K562 (cell line): ENCODE data around the gene IQUB. TPM values are rescaled to one million over a fixed set of nuclear protein-coding genes. Genes with fewer than 3 reads are reported as not detected.

ENCODE experiments used
- ATF1 ChIP-seq, 2 experiments: fragments of 450-650 bp in 1 of 2; IDR thresholded peaks; 2 replicates each; pipeline ENCODE4 v1.6.1; 2016; ENCODE audit warnings: missing compliant biosample characterization in 1 of 2, missing genetic modification characterization in 1 of 2
- BACH1 ChIP-seq: fragments of 200-800 bp; sonication (Bioruptor generic); IDR thresholded peaks from 2 replicates; pipeline ENCODE4 v1.6.1; 2016; ENCODE audit warnings: missing genetic modification characterization, missing compliant biosample characterization
- CBX3 ChIP-seq, 2 experiments: IDR thresholded peaks; 1 replicate in 1 of 2; 2 replicates in 1 of 2; pipeline ENCODE4 v1.6.1; 2012; ENCODE audit warnings: inconsistent platforms in 2 of 2, low read length in 2 of 2, borderline replicate concordance in 1 of 2, control low read depth in 1 of 2
- GTF2F1 ChIP-seq: IDR thresholded peaks from 2 replicates; pipeline ENCODE4 v1.6.1; 2011; ENCODE audit warnings: low read depth, low read length, improper control_type of control experiment
- HBP1 ChIP-seq: fragments of 450-650 bp; formaldehyde crosslinking; IDR thresholded peaks from 2 replicates; pipeline ENCODE4 v1.4.0; 2022; ENCODE audit warnings: missing genetic modification characterization
- HDAC6 ChIP-seq: IDR thresholded peaks from 2 replicates; pipeline ENCODE4 v1.6.1; 2012; ENCODE audit warnings: low read depth, mild to moderate bottlenecking, control low read depth, inconsistent platforms, low read length, moderate library complexity
- POLR2B ChIP-seq: fragments of 450-650 bp; IDR thresholded peaks from 2 replicates; pipeline ENCODE4 v1.6.1; 2018; ENCODE audit warnings: low read depth; ENCODE audit not compliant: partially characterized antibody
- RBM15 ChIP-seq: fragments of 200-400 bp; formaldehyde crosslinking; IDR thresholded peaks from 2 replicates; pipeline ENCODE4 v1.6.1; 2018; ENCODE audit warnings: mild to moderate bottlenecking, low read length, moderate library complexity; ENCODE audit not compliant: insufficient read depth
- RCOR1 ChIP-seq, 2 experiments: IDR thresholded peaks; 2 replicates each; pipeline ENCODE4 v1.6.1; 2012; ENCODE audit warnings: low read depth in 2 of 2, low read length in 2 of 2, borderline replicate concordance in 1 of 2, improper control_type of control experiment in 1 of 2
- REST ChIP-seq, 2 experiments: fragments of 450-650 bp; formaldehyde crosslinking in 1 of 2; IDR thresholded peaks; 2 replicates each; pipeline versions ENCODE4 v1.4.0 to v1.6.1; 2014 to 2020; ENCODE audit warnings: mild to moderate bottlenecking in 2 of 2, borderline replicate concordance in 1 of 2, low read depth in 1 of 2
- THRB ChIP-seq: fragments of 450-650 bp; formaldehyde crosslinking; conservative IDR thresholded peaks from 2 replicates; pipeline ENCODE4 v1.4.0; 2022; ENCODE audit warnings: mild to moderate bottlenecking, missing genetic modification characterization
- ZNF23 ChIP-seq: fragments of 250-450 bp; sonication (Bioruptor Pico); IDR thresholded peaks from 2 replicates; pipeline ENCODE4 v1.4.0; 2020; ENCODE audit warnings: mild to moderate bottlenecking
- ZNF253 ChIP-seq: fragments of 250-450 bp; sonication (Bioruptor Pico); conservative IDR thresholded peaks from 2 replicates; pipeline ENCODE4 v1.6.1; 2021; ENCODE audit warnings: mild to moderate bottlenecking
- ZNF445 ChIP-seq: fragments of 250-450 bp; sonication (Bioruptor Pico); IDR thresholded peaks from 2 replicates; pipeline ENCODE4 v1.4.0; 2020; ENCODE audit warnings: low read depth, mild to moderate bottlenecking, moderate library complexity
- ZNF830 ChIP-seq: fragments of 250-450 bp; sonication (Bioruptor Pico); IDR thresholded peaks from 2 replicates; pipeline ENCODE4 v1.5.0; 2021; ENCODE audit warnings: mild to moderate bottlenecking
- ZSCAN32 ChIP-seq: fragments of 450-650 bp; formaldehyde crosslinking; IDR thresholded peaks from 2 replicates; pipeline ENCODE4 v1.4.0; 2020; ENCODE audit warnings: mild to moderate bottlenecking, moderate library complexity
- polyA plus RNA-seq, 8 experiments: library from polyadenylated mRNA; depleted of rRNA in 4 of 8; stranded (reverse) in 5 of 8; unstranded in 3 of 8; fragments of >200 nt; fragmentation: Nextera tagmentation in 2 of 8; fragmentation: Illumina TruSeq in 1 of 8; extraction: Ambion mirVana in 2 of 8; extraction: Trizol in 1 of 8; gene quantifications; 2 replicates each; pipeline versions ENCODE4 v1.2.1 to v1.2.3, GENCODE V29; 2011 to 2014; ENCODE audit warnings: inconsistent platforms in 1 of 8, missing spikeins in 1 of 8
- total RNA-seq, 7 experiments: library from RNA; depleted of rRNA in 6 of 7; stranded (reverse); fragments of >200 nt in 6 of 7; fragmentation: Illumina TruSeq in 2 of 7; extraction: Trizol in 2 of 7; gene quantifications; 2 replicates each; pipeline versions ENCODE4 v1.2.1 to v1.2.3, GENCODE V29; 2011 to 2021; ENCODE audit warnings: low replicate concordance in 1 of 7

IQUB gene
- total and polyA plus RNA-seq, 9 of the 15 experiments (the other 6 are each of a cell fraction or from before 2014, with no cell fraction given), result 0.62 to 2.6 (median 1.4) TPM

GRCh38 chr7:123499211-123499970 is 35.0 kb downstream of the IQUB start (continued):
- TF ChIP-seq REST (IDR thresholded peaks at IDR 0.05; ENCODE audit: borderline replicate concordance) (no peak), REST (CRISPR knock-in tag; IDR thresholded peaks at IDR 0.05; ENCODE audit: low read depth) (peak; percentile 77), ZNF830 (CRISPR knock-in tag) (peak; percentile 85; the same call in 1 of the 2 replicates), HBP1 (CRISPR knock-in tag) (peak; percentile 96), ZNF23 (CRISPR knock-in tag) (peak; percentile 85), BACH1 (tag) (peak; percentile 95), ZSCAN32 (CRISPR knock-in tag) (peak; percentile 77; the same call in 1 of the 2 replicates), GTF2F1 (no peak), ZNF253 (0 out of 2 replicates have a peak, but pooled peaks have one; percentile 70), CBX3 (IDR thresholded peaks at IDR 0.05; ENCODE audit: borderline replicate concordance in 1 of 2, low read length in 2 of 2) (no peak), HDAC6 (no peak), RCOR1 (IDR thresholded peaks at IDR 0.05; ENCODE audit: borderline replicate concordance in 1 of 2, low read depth in 2 of 2, low read length in 2 of 2) (no peak), ATF1 (CRISPR knock-in tag; IDR thresholded peaks at IDR 0.05) (no peak), ATF1 (tag; IDR thresholded peaks at IDR 0.05) (peak; percentile 43), RBM15 (no peak), THRB (peak; percentile 85), POLR2B (no peak), ZNF445 (CRISPR knock-in tag) (peak; percentile 90)
